K562 (cell line): ENCODE data around the gene ZNF689. TPM values are rescaled to one million over a fixed set of nuclear protein-coding genes. Genes with fewer than 3 reads are reported as not detected.

Experiments used
- ADNP ChIP-seq: fragments of 200-800 bp; sonication (Bioruptor generic); IDR thresholded peaks from 2 replicates; pipeline ENCODE4 v1.6.1; 2016; ENCODE audit warnings: missing genetic modification characterization, missing compliant biosample characterization
- ARID1B ChIP-seq: fragments of 450-650 bp; IDR thresholded peaks from 2 replicates; pipeline ENCODE4 v1.6.1; 2016; ENCODE audit warnings: antibody characterized with exemption, mild to moderate bottlenecking, inconsistent platforms
- BRD4 ChIP-seq: fragments of 200-600 bp; sonication (generic); IDR thresholded peaks from 2 replicates; pipeline ENCODE4 v1.6.1; 2017; ENCODE audit warnings: inconsistent platforms
- BRD9 ChIP-seq: fragments of 450-650 bp; IDR thresholded peaks from 2 replicates; pipeline ENCODE4 v1.6.1; 2018; ENCODE audit warnings: low read depth; ENCODE audit not compliant: partially characterized antibody
- CAMTA2 ChIP-seq: fragments of 250-450 bp; sonication (Bioruptor Pico); conservative IDR thresholded peaks from 2 replicates; pipeline ENCODE4 v1.5.1; 2022
- GTF2A2 ChIP-seq: IDR thresholded peaks from 2 replicates; pipeline ENCODE4 v1.6.1; 2016; ENCODE audit warnings: mild to moderate bottlenecking, missing genetic modification characterization, missing compliant biosample characterization
- HOXB6 ChIP-seq: fragments of 250-450 bp; sonication (Bioruptor Pico); IDR thresholded peaks from 2 replicates; pipeline ENCODE4 v1.5.1; 2022; ENCODE audit warnings: mild to moderate bottlenecking, borderline replicate concordance
- MBD2 ChIP-seq: sonication (generic); IDR thresholded peaks from 2 replicates; pipeline ENCODE4 v1.6.1; 2016; ENCODE audit warnings: low read depth, borderline replicate concordance
- NFIX ChIP-seq: fragments of 250-450 bp; sonication (Bioruptor Pico); IDR thresholded peaks from 2 replicates; pipeline ENCODE4 v1.4.0; 2020; ENCODE audit warnings: low read depth, mild to moderate bottlenecking, moderate library complexity
- PCBP2 ChIP-seq: fragments of 200-400 bp; formaldehyde crosslinking; IDR thresholded peaks from 2 replicates; pipeline ENCODE4 v1.6.1; 2018; ENCODE audit warnings: low read length, low read depth, mild to moderate bottlenecking, moderate library complexity; ENCODE audit not compliant: poor library complexity, severe bottlenecking
- PHB2 ChIP-seq: fragments of 450-650 bp; IDR thresholded peaks from 2 replicates; pipeline ENCODE4 v1.6.1; 2017; ENCODE audit warnings: low read depth
- SAFB ChIP-seq: fragments of 200-400 bp; formaldehyde crosslinking; IDR thresholded peaks from 2 replicates; pipeline ENCODE4 v1.6.1; 2017; ENCODE audit warnings: low read depth, low read length, borderline replicate concordance
- TCFL5 ChIP-seq: fragments of 250-450 bp; sonication (Bioruptor Pico); conservative IDR thresholded peaks from 2 replicates; pipeline ENCODE4 v1.6.1; 2021; ENCODE audit warnings: mild to moderate bottlenecking, moderate library complexity, matching md5 sums
- TEAD4 ChIP-seq, 2 experiments: sonication (generic) in 1 of 2; formaldehyde crosslinking in 1 of 2; IDR thresholded peaks; 2 replicates each; pipeline versions ENCODE4 v1.6.1 to v1.8.0; 2012 to 2022; ENCODE audit warnings: borderline replicate concordance in 1 of 2, inconsistent platforms in 1 of 2, low read length in 1 of 2, mild to moderate bottlenecking in 1 of 2, missing genetic modification reagents in 1 of 2
- ZNF77 ChIP-seq: fragments of 250-450 bp; sonication (Bioruptor Pico); IDR thresholded peaks from 2 replicates; pipeline ENCODE4 v1.5.0; 2020
- polyA plus RNA-seq, 8 experiments: library from polyadenylated mRNA; depleted of rRNA in 4 of 8; stranded (reverse) in 5 of 8; unstranded in 3 of 8; fragments of >200 nt; fragmentation: Nextera tagmentation in 2 of 8; fragmentation: Illumina TruSeq in 1 of 8; extraction: Ambion mirVana in 2 of 8; extraction: Trizol in 1 of 8; gene quantifications; 2 replicates each; pipeline versions ENCODE4 v1.2.1 to v1.2.3, GENCODE V29; 2011 to 2014; ENCODE audit warnings: inconsistent platforms in 1 of 8, missing spikeins in 1 of 8
- total RNA-seq, 7 experiments: library from RNA; depleted of rRNA in 6 of 7; stranded (reverse); fragments of >200 nt in 6 of 7; fragmentation: Illumina TruSeq in 2 of 7; extraction: Trizol in 2 of 7; gene quantifications; 2 replicates each; pipeline versions ENCODE4 v1.2.1 to v1.2.3, GENCODE V29; 2011 to 2021; ENCODE audit warnings: low replicate concordance in 1 of 7
- TF ChIP-seq, protein P1 (sequence below): fragments of 150-350 bp; IDR thresholded peaks from 2 replicates; pipeline ENCODE4 v1.6.1; 2014; ENCODE audit warnings: low read depth, mild to moderate bottlenecking, low read length, borderline replicate concordance
- TF ChIP-seq, protein P2 (sequence below): fragments of 250-450 bp; sonication (Bioruptor Pico); IDR thresholded peaks from 2 replicates; pipeline ENCODE4 v1.4.0; 2020; ENCODE audit warnings: mild to moderate bottlenecking, moderate library complexity
- TF ChIP-seq, protein P3 (sequence below): sonication (generic); formaldehyde crosslinking; IDR thresholded peaks from 2 replicates; pipeline ENCODE4 v1.8.1; 2022; ENCODE audit warnings: missing genetic modification reagents
- TF ChIP-seq, protein P4 (sequence below): sonication (generic); formaldehyde crosslinking; IDR thresholded peaks from 2 replicates; pipeline ENCODE4 v1.8.0; 2022; ENCODE audit warnings: mild to moderate bottlenecking, missing genetic modification reagents
- TF ChIP-seq, protein P5 (sequence below): fragments of 250-450 bp; sonication (Bioruptor Pico); IDR thresholded peaks from 2 replicates; pipeline ENCODE4 v1.9.0; 2021; ENCODE audit warnings: mild to moderate bottlenecking

Gene ZNF689
- total and polyA plus RNA-seq, 9 of the 15 experiments (the other 6 are each of a cell fraction or from before 2014, with no cell fraction given) = 5.4 to 15.4 (median 10.8) TPM

DNA sequence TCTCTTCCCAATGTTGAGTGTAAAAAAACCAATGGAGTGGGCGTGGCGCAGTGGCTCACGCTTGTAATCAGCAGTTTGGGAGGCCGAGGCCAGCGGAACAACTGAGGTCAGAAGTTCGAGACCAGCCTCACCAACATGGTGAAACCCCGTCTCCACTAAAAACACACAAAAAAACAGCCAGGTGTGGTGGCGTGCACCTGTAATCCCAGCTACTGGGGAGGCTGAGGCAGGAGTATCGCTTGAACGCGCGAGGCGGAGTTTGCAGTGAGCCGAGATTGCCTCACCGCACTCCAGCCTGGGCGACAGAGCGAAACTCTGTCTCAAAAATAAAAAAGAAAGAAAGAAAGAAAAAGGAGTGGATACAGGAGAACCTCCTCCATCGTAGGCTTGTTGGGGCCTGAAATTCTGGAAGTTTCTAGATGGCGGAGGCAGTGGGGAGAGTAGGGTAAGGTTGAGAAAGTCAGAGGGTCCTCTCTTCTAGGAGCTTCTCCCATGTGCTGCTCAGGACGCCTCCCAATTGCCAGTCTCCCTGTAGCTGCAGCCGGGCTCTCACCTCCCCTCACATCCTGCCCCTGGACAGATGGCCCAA, 51.3 kb downstream of the ZNF689 start (continued):
- TF ChIP-seq, protein P1, sequence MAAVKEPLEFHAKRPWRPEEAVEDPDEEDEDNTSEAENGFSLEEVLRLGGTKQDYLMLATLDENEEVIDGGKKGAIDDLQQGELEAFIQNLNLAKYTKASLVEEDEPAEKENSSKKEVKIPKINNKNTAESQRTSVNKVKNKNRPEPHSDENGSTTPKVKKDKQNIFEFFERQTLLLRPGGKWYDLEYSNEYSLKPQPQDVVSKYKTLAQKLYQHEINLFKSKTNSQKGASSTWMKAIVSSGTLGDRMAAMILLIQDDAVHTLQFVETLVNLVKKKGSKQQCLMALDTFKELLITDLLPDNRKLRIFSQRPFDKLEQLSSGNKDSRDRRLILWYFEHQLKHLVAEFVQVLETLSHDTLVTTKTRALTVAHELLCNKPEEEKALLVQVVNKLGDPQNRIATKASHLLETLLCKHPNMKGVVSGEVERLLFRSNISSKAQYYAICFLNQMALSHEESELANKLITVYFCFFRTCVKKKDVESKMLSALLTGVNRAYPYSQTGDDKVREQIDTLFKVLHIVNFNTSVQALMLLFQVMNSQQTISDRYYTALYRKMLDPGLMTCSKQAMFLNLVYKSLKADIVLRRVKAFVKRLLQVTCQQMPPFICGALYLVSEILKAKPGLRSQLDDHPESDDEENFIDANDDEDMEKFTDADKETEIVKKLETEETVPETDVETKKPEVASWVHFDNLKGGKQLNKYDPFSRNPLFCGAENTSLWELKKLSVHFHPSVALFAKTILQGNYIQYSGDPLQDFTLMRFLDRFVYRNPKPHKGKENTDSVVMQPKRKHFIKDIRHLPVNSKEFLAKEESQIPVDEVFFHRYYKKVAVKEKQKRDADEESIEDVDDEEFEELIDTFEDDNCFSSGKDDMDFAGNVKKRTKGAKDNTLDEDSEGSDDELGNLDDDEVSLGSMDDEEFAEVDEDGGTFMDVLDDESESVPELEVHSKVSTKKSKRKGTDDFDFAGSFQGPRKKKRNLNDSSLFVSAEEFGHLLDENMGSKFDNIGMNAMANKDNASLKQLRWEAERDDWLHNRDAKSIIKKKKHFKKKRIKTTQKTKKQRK = no peak
- TF ChIP-seq PHB2 = no peak
- no peak for TF ChIP-seq BRD9
- no peak for TF ChIP-seq PCBP2
- no peak for TF ChIP-seq TEAD4 (IDR thresholded peaks at IDR 0.05; ENCODE audit: low read length)
- TF ChIP-seq TEAD4 (CRISPR knock-in tag; IDR thresholded peaks at IDR 0.05; ENCODE audit: borderline replicate concordance) = no peak
- TF ChIP-seq, protein P2, sequence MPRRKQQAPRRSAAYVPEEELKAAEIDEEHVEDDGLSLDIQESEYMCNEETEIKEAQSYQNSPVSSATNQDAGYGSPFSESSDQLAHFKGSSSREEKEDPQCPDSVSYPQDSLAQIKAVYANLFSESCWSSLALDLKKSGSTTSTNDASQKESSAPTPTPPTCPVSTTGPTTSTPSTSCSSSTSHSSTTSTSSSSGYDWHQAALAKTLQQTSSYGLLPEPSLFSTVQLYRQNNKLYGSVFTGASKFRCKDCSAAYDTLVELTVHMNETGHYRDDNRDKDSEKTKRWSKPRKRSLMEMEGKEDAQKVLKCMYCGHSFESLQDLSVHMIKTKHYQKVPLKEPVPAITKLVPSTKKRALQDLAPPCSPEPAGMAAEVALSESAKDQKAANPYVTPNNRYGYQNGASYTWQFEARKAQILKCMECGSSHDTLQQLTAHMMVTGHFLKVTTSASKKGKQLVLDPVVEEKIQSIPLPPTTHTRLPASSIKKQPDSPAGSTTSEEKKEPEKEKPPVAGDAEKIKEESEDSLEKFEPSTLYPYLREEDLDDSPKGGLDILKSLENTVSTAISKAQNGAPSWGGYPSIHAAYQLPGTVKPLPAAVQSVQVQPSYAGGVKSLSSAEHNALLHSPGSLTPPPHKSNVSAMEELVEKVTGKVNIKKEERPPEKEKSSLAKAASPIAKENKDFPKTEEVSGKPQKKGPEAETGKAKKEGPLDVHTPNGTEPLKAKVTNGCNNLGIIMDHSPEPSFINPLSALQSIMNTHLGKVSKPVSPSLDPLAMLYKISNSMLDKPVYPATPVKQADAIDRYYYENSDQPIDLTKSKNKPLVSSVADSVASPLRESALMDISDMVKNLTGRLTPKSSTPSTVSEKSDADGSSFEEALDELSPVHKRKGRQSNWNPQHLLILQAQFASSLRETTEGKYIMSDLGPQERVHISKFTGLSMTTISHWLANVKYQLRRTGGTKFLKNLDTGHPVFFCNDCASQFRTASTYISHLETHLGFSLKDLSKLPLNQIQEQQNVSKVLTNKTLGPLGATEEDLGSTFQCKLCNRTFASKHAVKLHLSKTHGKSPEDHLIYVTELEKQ = no peak
- TF ChIP-seq HOXB6 (CRISPR knock-in tag) = no peak
- TF ChIP-seq BRD4 = no peak
- TF ChIP-seq ZNF77 (CRISPR knock-in tag) = no peak
- TF ChIP-seq ARID1B = peak; percentile 64
- peak; percentile 100 for TF ChIP-seq ADNP (tag)
- TF ChIP-seq TCFL5 (CRISPR knock-in tag) = 0 out of 2 replicates have a peak, but pooled peaks have one; percentile 29
- TF ChIP-seq CAMTA2 (CRISPR knock-in tag) = no peak
- TF ChIP-seq, protein P3, sequence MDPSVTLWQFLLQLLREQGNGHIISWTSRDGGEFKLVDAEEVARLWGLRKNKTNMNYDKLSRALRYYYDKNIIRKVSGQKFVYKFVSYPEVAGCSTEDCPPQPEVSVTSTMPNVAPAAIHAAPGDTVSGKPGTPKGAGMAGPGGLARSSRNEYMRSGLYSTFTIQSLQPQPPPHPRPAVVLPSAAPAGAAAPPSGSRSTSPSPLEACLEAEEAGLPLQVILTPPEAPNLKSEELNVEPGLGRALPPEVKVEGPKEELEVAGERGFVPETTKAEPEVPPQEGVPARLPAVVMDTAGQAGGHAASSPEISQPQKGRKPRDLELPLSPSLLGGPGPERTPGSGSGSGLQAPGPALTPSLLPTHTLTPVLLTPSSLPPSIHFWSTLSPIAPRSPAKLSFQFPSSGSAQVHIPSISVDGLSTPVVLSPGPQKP = no peak
- no peak for TF ChIP-seq GTF2A2 (tag)
- TF ChIP-seq, protein P4, sequence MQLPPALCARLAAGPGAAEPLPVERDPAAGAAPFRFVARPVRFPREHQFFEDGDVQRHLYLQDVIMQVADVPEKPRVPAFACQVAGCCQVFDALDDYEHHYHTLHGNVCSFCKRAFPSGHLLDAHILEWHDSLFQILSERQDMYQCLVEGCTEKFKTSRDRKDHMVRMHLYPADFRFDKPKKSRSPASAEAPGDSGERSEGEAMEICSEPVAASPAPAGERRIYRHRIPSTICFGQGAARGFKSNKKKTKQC (CRISPR knock-in tag) = no peak
- TF ChIP-seq, protein P5, sequence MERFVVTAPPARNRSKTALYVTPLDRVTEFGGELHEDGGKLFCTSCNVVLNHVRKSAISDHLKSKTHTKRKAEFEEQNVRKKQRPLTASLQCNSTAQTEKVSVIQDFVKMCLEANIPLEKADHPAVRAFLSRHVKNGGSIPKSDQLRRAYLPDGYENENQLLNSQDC (CRISPR knock-in tag) = no peak
- TF ChIP-seq SAFB = no peak
- no peak for TF ChIP-seq NFIX (CRISPR knock-in tag)
- no peak for TF ChIP-seq MBD2
